Glomerular visceral epithelial cell (primary cell): ENCODE results near the gene TNFRSF18.
"Not testable (repeated sequence)": the region's sequence is repeated elsewhere in the genome, so short reads cannot be mapped to it uniquely, and the experiment has no call there.

ENCODE experiments used
- DNase-seq: peaks from one replicate; pipeline ENCODE4 v3.0.0-alpha.2; 2016; ENCODE audit errors: extremely low spot score

Gene TNFRSF18

GRCh38 chr1:1206376-1206965, at the start of gene TNFRSF18:
Gene TNFRSF18 (minus strand): TSS chr1:1206592. CDS start chr1:1206571, 21 bp downstream.
- no peak for DNase-seq

GRCh38 chr1:1255611-1256010, 49.2 kb upstream of the TNFRSF18 start:
- DNase-seq = no peak

- no peak for DNase-seq
Observed at GRCh38 chr1:1255078-1255477, 48.7 kb upstream of the TNFRSF18 start.

GRCh38 chr1:1254667-1254998, 48.2 kb upstream of the TNFRSF18 start:
- DNase-seq = no peak

GRCh38 chr1:1253972-1254666, 47.7 kb upstream of the TNFRSF18 start:
- DNase-seq = no peak

GRCh38 chr1:1253314-1253713, 46.9 kb upstream of the TNFRSF18 start:
- no peak for DNase-seq

- DNase-seq = no peak
Observed at GRCh38 chr1:1250786-1251284, 44.4 kb upstream of the TNFRSF18 start.

GRCh38 chr1:1248009-1248913, 41.9 kb upstream of the TNFRSF18 start:
- not testable (repeated sequence) for DNase-seq

- DNase-seq = no peak
Observed at GRCh38 chr1:1247341-1247913, 41.0 kb upstream of the TNFRSF18 start.

GRCh38 chr1:1246577-1247340, 40.4 kb upstream of the TNFRSF18 start, which contains the start of gene C1QTNF12:
Gene C1QTNF12 (minus strand): TSS chr1:1246722. CDS start chr1:1246690, 32 bp downstream.
- no peak for DNase-seq

- DNase-seq = no peak
Observed at GRCh38 chr1:1245817-1246576, 39.6 kb upstream of the TNFRSF18 start.

- DNase-seq = no peak
Observed at GRCh38 chr1:1245178-1245816, 38.9 kb upstream of the TNFRSF18 start.

- DNase-seq = no peak
Observed at GRCh38 chr1:1244192-1244811, 37.9 kb upstream of the TNFRSF18 start.

- DNase-seq = no peak
Observed at GRCh38 chr1:1243807-1244191, 37.4 kb upstream of the TNFRSF18 start.

GRCh38 chr1:1243266-1243660, 36.9 kb upstream of the TNFRSF18 start:
- no peak for DNase-seq

- DNase-seq = no peak
Observed at GRCh38 chr1:1242461-1243265, 36.3 kb upstream of the TNFRSF18 start.

- DNase-seq = no peak
Observed at GRCh38 chr1:1241588-1242219, 35.3 kb upstream of the TNFRSF18 start.
